Stimulated activated CD8-positive, alpha-beta memory T cell treated with anti-CD3 and anti-CD28 coated beads, Interleukin-15, amount 100 ng/mL, for 48 hours (primary cell): Measurements from ENCODE around the gene STAC2.
"Not testable (repeated sequence)": the region's sequence is repeated elsewhere in the genome, so short reads cannot be mapped to it uniquely, and the experiment has no call there.

Source experiments
- DNase-seq, 2 donors: peaks; one replicate each; pipeline ENCODE4 v3.0.0-alpha.2; 2020; ENCODE audit warnings: low read depth in 2 of 2

The STAC2 gene

DNA sequence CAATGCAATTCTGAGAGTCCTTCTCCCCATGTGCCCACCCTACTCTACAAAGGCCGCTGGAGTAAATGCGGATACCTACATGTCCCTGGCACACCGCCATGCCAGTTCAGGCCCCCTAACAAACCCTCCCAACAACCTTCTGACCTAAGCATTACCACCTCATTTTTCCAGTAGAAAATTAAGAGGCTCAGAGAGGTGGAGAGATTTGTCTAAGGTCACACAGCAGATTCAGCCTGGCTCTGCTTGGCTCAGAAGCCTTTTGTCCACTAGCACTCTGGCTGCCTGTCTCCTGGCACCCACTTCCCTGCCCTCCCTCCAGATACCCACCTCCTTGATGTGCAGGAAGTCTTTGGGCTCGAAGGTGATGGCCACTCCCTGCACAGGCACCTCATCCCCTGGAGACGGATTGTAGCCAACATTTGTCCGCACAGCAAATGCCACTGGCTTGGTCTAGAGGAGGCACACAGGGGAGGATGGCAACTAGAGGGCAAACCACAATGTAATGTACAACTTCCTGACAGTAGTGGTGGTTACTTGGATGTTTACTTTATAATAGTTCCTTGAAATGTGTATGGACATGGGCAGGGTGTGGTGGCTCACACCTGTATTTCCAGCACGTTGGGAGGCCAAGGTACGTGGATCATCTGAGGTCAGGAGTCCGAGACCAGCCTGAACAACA is 38.5 kb downstream of the STAC2 start:
- DNase-seq, result no peak

DNA sequence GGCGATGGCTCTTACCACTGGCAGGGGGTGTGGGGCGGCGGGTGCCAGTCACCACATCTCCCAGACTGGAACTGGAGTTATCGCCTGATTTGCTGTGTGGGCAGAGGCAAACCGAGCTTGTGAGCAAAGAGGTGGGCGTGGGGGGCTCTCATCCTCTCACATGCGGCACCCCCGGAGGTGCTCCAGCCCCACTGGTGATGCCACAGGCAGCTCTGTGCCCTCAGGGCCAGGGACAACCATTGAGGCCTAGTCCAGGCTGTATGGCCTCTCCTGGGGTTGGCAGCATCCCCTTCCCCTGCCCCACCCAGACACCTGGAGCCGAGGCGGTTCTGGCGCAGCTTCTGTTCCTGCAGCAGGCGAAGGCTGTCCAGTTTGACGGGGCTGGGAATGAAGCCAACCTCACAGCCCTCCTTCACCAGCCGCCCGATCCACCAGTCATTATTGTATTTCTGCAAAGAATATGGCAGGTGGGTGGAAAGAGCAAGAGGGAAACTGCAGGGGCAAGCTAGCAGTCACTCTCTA is 39.2 kb downstream of the STAC2 start:
- no peak for DNase-seq

DNA sequence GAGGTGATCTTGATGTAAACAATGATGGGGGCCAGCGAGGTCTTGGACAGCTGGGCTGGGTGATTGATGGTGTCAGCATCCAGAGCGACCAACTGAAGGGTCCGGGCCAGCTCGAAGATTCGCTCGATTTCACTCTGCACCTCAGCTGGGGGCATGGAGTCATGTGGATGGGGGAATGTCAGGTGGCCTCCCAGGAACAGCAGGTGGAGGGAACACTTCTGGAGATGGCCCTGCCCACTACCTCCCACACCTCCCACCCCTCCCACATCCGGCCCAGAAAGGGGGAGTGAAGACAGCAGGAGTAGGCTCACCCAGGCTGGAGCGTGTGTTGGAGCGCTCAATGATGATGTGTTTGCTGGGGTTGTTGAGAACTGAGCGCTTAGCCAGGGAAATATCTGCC is 42.0 kb downstream of the STAC2 start:
- no peak for DNase-seq

DNA sequence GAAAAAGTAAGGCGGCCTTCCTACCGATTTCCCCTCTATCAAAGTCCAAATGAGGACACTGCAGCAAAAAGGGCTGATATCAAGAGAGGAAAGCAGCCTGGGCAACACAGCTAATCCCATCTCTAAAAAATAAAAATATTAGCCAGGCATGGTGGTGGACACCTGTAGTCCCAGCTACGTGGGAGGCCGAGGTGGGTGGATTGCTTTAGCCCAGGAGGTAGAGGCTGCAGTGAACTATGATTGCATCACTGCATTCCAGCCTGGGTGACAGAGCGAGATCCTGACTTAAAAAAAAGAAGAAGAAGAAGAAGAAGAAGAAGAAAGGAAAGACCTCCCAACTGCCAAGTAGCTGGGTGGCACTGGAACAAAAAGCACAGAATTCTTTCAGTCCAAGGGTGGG is 42.7 kb downstream of the STAC2 start:
- DNase-seq, result no peak

DNA sequence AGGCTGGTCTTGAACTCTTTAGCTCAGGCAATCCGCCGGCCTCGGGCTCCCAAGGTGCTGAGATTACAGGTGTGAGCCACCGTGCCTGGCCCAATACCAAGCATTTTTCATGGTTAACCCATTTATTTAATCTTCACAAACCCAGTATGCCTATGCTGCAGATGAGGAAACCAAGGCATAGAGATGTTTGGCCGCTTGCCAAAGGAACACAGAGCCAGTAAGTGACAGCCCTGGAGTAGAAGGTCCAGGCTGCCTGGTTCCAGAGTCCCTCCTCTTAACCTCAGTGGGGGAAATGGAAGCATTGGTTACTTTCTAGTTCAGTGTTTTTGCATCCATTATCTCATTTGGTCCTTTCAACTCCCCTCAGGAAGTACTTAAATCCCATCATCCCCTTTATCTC is 44.4 kb downstream of the STAC2 start:
- DNase-seq, result no peak

DNA sequence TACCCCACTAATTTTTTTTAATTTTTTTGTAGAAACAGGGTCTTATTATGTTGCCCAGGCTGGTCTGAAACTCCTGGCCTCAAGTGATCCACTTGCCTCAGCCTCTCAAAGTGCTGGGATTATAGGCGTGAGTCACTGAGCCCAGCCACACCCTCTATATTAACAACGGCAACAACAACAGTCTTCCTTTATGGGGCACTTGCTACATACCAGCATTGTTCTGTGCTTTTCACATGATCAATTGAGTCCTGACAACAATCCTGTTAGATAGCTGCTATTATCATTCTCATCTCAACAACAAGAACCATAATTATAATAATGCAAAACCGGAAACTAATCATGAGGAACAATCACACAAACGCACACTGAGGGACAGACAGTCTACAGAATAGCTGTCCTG is 47.2 kb downstream of the STAC2 start:
- no peak for DNase-seq

DNA sequence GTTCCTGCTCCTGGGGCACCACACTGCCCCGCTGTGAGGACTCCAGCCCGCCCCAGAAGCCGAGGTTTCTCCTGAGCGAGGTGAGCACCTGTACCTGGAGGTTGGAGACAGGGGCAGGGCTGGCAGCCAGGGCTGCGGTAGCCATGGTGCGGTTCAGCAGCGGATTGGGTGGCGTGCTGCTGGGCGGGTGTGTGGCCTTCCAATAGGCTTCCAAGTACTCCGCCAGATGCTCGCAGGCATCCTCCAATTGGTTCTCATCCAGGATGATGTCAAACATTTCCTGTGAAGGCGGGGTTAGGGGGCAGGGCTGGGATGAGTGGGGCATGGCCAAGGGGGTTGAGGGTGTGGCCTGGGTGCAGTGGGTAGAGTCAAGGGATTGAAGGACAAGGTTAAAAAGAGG is 48.5 kb downstream of the STAC2 start:
- no peak for DNase-seq

DNA sequence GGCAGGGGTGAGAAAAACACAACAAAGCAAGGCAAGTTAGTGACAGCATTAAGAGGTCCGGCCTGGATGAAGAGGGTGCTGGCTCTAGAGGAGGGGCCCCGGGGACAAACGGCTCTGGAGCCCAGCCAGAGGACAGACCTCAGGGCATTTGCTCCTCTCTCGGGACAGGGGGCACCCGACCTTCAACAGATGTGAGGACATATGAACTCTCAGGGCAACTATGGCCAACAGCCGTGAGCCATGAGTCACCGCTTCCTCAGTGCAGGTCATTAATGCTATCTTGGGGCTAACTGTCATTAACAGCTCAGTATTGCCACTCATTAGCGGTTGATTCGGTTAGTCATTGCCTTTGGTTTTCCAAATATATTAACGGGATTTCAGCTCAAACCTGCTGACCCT is 50.1 kb downstream of the STAC2 start:
- DNase-seq, result no peak

DNA sequence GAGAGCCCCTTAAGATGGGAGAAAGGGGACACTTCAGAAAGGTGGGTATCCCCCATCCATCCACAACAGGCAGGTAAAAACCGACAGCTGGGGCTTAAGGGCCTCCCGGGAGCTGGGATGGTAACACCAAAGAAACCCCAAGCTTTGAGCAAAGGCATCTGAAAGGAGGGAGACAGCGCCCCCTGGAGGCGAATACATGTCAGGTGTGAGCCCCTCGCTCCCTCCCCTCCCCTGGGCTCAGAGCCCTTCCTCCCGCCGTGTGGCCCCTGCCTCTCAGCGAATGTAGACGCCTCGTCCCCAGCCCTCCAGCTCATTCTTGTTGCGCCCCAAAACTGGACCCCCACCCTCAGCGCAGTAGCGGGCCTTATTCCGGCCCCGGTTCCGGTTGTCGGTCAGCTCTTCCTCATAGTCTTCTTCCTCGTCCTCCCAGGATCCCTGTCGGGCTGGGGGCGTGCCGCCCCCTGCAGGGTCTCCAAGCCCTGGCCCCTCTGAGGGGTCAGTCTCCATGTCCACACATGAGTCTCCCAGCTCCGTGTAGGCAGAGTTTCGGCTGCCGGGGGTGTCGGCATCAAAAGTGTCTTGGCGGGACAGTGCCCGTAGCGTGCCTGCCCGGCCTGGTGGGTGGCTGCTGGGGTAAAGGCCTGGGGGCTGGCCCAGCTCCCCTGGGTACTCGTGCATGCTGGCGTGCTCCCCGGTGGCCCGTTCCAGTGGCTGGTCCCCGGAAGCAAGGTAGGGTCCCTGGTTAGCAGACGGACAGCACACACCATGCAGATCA is 50.6 kb downstream of the STAC2 start:
- peak in 1 of 2 donors; percentile 47 for DNase-seq

DNA sequence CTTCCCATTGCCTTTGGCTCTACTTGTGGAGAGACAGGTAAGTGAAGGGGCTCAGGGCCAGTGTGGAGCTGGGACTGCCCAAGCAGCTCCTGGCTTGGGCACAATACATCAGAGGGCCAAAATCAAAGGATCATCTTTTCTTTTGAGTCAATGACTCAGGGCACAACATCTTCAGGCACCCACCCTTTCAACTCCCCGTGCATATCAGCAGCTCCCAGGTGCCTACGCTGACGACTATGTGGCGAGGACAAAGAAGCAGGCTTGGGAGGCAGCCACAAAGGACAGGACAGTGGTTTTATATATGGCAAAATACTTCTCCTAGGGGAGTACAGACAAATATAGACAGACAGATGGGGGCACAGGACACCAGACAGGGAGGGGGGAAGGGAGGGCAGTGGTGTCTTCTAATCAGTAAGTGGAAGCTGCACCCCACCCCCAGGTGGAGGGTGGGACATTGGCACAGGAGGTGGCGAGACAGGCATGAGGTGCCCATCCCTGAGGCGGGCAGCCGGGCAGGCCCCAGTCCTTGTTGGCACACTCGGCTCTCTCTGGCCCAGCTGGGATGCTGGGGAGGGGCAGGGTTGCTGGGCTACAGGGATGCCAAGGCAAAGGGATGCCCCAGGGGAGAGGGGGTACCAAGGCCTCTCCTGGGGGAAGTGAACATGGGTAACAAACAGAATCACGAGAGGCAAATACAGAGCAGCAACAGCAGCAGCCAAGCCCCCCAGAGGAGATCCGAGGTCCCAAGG is 52.0 kb downstream of the STAC2 start:
- DNase-seq, result no peak

DNA sequence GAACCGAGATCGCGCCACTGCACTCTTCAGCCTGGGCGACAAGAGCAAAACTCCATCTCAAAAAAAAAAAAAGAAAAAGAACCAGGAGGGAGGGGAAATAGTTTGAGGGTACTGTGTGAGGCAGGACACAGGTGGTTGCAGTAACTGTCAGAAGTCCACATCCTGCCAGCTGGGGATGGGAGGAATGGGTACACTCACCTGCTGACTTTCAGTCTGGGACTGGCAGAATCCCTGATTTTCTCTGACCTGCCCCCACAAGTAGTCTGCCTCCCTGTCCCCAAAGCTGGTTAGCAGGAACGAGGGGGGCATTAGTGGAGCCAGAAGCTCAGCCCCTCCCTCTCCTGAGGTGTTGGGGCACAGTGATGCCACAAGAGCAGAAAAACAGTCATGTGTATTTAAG is 52.7 kb downstream of the STAC2 start:
- DNase-seq, result no peak

DNA sequence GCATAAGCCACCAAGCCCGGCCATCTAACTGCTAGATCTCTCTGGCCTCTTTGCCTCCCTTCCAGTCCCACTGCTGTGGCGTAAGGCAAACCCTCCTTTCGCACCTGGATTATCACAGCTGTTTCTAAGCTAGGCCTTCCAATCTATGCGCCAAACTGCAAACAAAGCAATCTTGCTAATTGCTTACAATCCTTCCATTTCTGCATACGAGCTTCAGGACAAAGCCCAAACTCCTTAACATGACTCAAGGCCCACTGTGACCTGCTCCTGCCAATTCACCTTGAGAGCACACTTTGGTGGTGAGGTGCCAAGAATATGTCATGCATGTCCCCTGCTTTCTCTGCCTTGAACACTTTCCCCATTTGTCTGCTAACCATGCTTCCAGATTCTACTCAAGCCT is 53.8 kb downstream of the STAC2 start:
- DNase-seq, result no peak

DNA sequence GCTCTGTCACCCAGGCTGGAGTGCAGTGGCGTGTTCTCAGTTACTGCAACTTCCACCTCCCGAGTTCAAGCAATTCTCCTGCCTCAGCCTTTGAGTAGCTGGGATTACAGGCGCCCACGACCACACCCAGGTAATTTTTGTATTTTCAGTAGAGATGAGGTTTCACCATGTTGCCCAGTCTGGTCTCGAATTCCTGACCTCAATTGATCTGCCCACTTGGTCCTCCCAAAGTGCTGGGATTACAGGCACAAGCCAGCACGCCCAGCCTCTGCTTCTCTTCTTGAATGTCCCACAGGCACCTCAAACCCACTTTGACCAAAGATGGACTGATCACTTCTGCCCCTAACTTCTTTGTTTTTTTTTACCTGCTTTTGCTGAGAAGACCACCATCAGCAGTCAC is 55.2 kb downstream of the STAC2 start:
- no peak for DNase-seq

DNA sequence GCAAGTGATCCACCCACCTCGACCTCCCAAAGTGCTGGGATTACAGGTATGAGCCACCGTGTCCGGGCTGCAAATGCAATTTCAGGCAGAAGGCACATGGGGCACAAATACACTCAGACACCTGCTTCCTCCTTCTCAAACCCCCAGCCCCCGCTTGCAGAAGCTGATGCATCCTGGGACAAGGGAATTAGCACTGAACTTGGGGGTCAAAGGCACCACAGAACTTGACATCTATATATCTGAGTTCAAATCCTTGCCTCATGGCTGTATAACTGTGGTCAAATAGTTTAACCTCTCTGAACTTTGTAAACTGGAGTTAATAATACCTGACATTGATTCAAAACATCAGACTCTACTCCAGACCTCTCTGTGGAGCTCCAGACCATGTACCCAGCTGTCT is 55.6 kb downstream of the STAC2 start:
- DNase-seq, result no peak

DNA sequence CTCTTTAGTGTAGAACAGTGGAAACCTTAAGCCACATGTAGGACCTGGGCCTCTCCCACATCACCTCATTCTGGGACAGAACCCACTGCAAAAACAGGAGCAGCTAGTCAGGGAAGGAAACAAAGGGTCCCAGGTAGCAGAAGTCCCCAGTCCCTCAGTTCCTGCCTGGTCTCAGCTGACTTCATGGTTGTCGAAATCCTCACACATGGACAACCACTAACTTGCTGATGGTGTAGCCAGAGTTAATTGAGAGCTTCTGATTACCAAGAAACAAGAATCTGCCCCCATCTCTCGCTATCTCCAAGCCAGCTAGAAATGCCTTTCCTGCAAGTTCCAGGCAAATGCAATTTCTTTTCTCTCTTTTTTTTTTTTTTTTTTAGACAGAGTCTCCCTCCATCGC is 56.2 kb downstream of the STAC2 start:
- no peak for DNase-seq

DNA sequence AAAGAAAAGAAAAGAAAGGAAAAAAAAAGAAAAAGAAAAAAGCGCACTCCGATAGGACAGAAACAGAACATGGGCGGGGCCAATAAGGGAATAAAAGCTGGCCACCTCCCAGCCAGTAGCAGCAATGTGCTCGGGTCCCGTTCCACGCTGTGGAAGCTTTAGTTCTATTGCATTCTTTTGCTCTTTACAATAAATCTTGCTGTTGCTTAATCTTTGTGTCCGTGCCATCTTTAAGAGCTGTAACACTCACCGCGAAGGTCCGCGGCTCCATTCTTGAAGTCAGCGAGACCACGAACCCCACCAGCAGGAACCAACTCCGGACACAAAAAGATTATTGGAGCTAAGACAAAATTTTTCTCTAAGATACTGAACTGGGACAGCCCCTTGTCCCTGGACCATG is 56.6 kb downstream of the STAC2 start:
- no peak for DNase-seq

DNA sequence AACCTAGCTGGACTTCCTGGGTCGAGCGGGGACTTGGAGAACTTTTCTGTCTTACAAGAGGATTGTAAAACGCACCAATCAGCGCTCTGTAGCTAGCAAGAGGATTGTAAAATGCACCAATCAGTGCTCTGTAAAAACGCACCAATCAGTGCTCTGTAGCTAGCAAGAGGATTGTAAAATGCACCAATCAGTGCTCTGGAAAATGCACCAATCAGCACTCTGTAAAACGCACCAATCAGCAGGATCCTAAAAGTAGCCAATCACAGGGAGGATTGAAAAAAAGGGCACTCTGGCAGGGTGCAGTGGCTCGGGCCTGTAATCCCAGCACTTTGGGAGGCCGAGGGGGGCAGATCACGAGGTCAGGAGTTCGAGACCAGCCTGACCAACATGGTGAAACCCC is 57.2 kb downstream of the STAC2 start:
- not testable (repeated sequence) for DNase-seq

DNA sequence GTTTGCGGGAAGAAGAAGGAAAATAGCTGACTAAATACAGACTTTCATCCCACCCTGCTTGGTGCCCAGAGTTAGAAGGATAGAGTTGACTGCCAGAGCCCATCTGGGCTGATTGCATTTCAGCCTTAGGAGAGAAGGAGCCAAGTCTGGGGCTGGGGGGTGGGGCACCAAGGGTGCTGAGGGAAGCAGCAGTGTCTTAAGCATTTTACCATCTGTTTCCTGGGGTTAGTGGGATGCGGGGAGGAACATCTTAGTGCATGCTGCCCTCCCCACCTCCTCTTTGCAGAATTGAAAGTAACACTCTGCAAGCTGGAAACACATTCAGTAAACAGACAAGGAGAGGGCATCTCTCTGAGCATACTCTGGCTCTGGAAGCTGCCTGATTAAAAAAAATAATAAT is 58.3 kb downstream of the STAC2 start:
- no peak for DNase-seq

DNA sequence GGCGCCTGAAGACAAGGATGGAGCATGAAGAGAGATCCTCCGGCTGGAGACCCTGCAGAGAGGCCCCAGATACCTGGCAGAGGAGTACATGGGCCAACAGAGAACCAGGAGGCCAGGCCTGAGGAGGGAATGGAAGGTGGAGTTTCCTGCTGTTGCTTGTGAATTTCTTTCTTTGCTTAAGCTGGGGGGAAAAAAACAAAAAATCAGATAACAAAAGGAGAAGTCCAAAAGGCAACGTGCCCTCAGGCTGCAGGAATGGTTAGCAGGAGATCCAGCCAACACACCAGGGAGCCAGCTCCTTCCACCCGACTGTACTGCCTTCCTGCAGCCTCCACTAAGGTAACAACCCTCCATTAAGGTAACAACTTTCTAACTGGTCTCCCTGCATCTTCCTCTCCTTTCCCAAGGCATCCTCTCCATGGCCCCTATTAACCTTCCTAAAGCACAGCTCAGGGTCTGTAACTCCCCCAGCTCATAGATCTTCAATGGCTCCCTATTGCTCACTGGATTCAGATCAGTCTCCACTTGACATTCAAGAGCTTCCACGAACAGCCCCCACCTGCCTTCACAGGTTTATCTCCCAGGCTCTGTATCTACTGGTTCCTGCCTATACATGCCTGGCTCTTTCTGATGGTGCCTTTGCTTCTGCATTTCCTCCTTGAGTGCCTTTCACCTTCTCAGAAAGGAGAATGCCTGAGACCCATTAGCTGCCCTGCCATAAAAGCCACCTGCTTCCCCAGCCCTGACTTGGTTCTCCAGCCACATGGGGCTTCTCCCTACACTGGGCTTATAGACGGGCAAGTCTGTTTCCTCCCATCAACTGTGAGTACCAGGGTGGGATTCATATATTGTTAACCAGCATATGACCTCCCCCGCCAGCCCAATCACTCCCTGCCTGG is 59.1 kb downstream of the STAC2 start:
- DNase-seq, result no peak

DNA sequence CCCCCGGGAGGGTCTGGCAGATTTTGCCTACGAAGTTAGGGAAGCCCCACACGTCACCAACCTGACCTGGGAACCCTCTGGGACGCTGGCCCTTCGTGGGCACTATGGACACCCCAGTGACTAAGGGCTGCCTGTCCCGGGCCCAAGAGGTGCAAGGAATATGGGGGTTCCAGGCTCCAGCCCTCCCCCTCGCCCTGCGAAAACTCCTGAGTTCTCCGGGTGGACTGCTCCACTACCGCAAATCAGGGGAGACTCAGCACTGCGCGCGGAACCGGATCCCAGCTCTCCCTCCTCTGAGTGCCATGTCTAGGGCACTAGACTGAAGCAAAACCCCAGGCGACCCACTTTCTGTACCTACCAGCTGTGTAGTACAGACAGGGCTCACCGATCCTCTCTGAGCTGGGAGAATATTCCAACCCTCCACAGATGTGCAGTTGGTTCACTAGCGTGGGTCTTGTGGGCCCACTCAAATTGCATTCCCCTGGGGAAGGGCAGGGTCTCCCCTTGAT is 59.9 kb downstream of the STAC2 start, which contains the start of gene ARL5C:
ARL5C (minus strand) TSS at position 321 of the 509 bp plus-strand sequence. CDS start 401 bp downstream, outside the sequence.
- no peak for DNase-seq

DNA sequence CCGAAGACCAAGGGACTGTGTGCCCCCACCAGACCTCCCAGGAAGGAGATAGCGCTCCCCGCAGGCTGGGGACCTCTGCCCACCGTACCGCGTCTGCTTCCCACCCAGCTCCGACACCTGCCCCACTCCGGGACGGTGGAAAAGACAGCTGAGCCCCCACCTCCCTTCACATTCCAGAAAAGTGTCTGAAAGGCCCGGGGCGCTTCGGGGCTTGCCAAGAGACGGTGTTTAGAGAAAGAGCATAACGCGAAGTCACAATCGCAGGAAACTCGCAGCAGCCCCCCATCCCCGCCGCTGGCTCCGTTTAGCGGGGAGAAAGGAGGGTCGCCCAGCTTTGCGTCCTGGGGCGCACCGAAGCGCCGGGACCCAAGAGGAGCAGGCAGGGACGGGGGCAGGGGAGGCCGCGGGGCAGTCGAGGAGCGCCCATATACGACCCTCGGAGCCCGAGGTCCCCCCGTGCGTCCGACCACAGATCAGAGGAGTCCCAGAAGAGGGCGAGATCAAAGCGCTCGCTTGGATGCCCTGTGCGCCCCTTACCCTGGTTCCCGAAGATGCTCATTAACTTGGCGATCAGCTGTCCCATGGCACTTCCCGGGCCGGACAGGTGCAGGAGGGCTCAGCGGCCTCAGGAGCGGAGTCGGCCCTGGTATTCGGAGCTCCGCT is 60.4 kb downstream of the STAC2 start:
- no peak for DNase-seq
